Skeletal muscle satellite cell (primary cell): ENCODE measurements around the gene GAPVD1.

ENCODE experiments used
- H3K27me3 ChIP-seq: 2 replicates; pipeline ENCODE4 v1.7.0; 2013; ENCODE audit warnings: low read length; ENCODE audit not compliant: control insufficient read depth, insufficient read depth
- H3K36me3 ChIP-seq: 2 replicates; pipeline ENCODE4 v1.7.0; 2013; ENCODE audit warnings: mild to moderate bottlenecking, control low read depth, low read length; ENCODE audit not compliant: insufficient read depth
- H3K4me1 ChIP-seq: 2 replicates; pipeline ENCODE4 v1.7.0; 2013; ENCODE audit warnings: low read length; ENCODE audit not compliant: control insufficient read depth, insufficient read depth
- H3K4me2 ChIP-seq: 2 replicates; pipeline ENCODE4 v1.7.0; 2013; ENCODE audit warnings: mild to moderate bottlenecking, low read length
- H3K4me3 ChIP-seq: 2 replicates; pipeline ENCODE4 v1.7.0; 2013; ENCODE audit warnings: low read length
- H3K9ac ChIP-seq: 2 replicates; pipeline ENCODE4 v1.7.0; 2013; ENCODE audit warnings: mild to moderate bottlenecking, low read depth, low read length, moderate library complexity
- H3K9me3 ChIP-seq: replicated peaks from 2 replicates; pipeline ENCODE4 v1.7.0; 2013; ENCODE audit warnings: mild to moderate bottlenecking, control low read depth, low read length

The GAPVD1 gene

GRCh38 chr9:125355601-125356000 is 94.0 kb downstream of the GAPVD1 start:
- Histone ChIP-seq H3K9ac (no peak overlapping the region), H3K4me1 (no peaks in the 10 kb centered on the region), H3K4me3 (no peak overlapping the region), H3K27me3 (no peaks in the 10 kb centered on the region), H3K36me3 (peaks cover 68% of the 10 kb centered on the region), H3K4me2 (no peak overlapping the region), H3K9me3 (no peaks in the 10 kb centered on the region)

DNA sequence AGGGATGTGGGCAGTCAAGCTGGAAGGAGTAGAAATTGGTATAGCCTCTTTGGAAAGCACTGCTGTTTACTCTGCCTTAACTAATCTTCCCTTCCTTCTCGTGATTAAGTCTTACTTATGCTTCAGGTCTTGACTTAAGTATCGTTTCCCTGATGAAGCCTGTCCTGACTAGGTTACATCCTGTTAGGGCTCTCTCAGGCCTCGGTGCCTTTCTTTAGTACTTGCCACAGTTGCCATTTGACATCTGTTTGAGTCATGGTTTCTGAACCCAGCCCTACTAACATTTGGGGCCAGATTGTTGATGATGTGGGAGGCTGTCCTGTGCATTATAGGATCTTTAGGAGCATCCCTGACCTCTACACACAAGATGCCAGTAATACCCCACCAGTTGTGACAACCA is 94.4 kb downstream of the GAPVD1 start:
- no peak overlapping the region for H3K4me3 ChIP-seq
- H3K4me1 ChIP-seq = no peaks in the 10 kb centered on the region
- H3K9me3 ChIP-seq = no peaks in the 10 kb centered on the region
- H3K4me2 ChIP-seq = no peak overlapping the region
- no peak overlapping the region for H3K9ac ChIP-seq
- no peaks in the 10 kb centered on the region for H3K27me3 ChIP-seq
- peaks cover 68% of the 10 kb centered on the region for H3K36me3 ChIP-seq

- Histone ChIP-seq H3K4me1 (no peaks in the 10 kb centered on the region), H3K27me3 (no peaks in the 10 kb centered on the region), H3K36me3 (peaks cover 71% of the 10 kb centered on the region), H3K9ac (no peak overlapping the region), H3K9me3 (no peaks in the 10 kb centered on the region), H3K4me3 (no peak overlapping the region), H3K4me2 (no peak overlapping the region)
Measured at GRCh38 chr9:125359011-125359410, 97.4 kb downstream of the GAPVD1 start.

DNA sequence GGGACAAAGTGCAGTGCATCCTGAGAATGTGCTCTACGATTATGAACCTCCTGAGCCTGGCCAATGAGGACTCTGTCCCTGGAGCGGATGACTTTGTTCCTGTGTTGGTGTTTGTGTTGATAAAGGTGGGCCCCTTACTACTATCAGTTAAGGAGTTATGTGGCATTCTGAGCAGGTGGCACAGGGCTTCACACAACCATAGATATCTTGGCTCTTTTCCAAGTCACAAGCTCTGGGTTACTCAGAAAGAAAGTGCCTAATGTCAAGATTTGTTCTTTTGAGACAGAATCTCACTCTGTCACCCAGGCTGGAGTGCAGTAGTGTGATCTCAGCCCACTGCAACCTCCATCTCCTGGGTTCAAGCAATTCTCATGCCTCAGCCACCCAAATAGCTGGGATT is 99.0 kb downstream of the GAPVD1 start:
- H3K4me2 ChIP-seq = no peak overlapping the region

GRCh38 chr9:125361837-125362531 is 100.4 kb downstream of the GAPVD1 start:
- no peak overlapping the region for H3K4me3 ChIP-seq

More for the DNA sequence above, 99.0 kb downstream of the GAPVD1 start:
- Histone ChIP-seq H3K9me3 (no peaks in the 10 kb centered on the region), H3K36me3 (peaks cover 68% of the 10 kb centered on the region), H3K4me3 (no peak overlapping the region), H3K27me3 (no peaks in the 10 kb centered on the region), H3K4me1 (no peaks in the 10 kb centered on the region), H3K9ac (no peak overlapping the region)

DNA sequence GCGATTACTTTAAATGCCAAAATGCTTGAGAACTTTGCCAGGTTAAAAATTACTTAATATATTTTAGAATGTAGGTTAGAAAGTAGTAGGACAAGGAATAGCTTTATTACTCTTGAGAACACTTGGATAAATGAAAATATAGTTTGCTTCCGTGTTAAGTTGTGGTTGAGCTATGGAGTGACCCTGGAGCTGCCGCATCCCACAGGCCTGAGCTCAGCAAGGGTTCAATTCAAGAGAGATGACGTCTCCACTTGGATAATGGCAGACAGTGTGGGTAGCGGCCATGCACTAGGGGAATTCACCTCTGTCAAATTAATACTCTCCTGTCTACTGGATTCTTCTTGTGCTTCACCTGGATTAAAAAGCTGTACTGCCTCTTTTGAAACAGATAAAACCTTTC is 105.0 kb downstream of the GAPVD1 start:
- H3K27me3 ChIP-seq = no peaks in the 10 kb centered on the region
- H3K4me3 ChIP-seq = no peak overlapping the region
- H3K36me3 ChIP-seq = peaks cover 31% of the 10 kb centered on the region
- H3K9me3 ChIP-seq = no peaks in the 10 kb centered on the region
- no peak overlapping the region for H3K4me2 ChIP-seq
- H3K9ac ChIP-seq = no peak overlapping the region
- no peaks in the 10 kb centered on the region for H3K4me1 ChIP-seq

More at GRCh38 chr9:125361837-125362531, 100.4 kb downstream of the GAPVD1 start:
- no peaks in the 10 kb centered on the region for H3K27me3 ChIP-seq
- peaks cover 61% of the 10 kb centered on the region for H3K36me3 ChIP-seq
- H3K9ac ChIP-seq = no peak overlapping the region
- H3K9me3 ChIP-seq = no peaks in the 10 kb centered on the region
- no peaks in the 10 kb centered on the region for H3K4me1 ChIP-seq
- H3K4me2 ChIP-seq = no peak overlapping the region

- H3K9ac ChIP-seq = no peak overlapping the region
- H3K4me2 ChIP-seq = no peak overlapping the region
- peaks cover 7% of the 10 kb centered on the region for H3K36me3 ChIP-seq
- H3K4me3 ChIP-seq = no peak overlapping the region
- H3K27me3 ChIP-seq = no peaks in the 10 kb centered on the region
- peaks cover 5% of the 10 kb centered on the region for H3K4me1 ChIP-seq
- no peaks in the 10 kb centered on the region for H3K9me3 ChIP-seq
Measured at GRCh38 chr9:125370786-125371185, 109.2 kb downstream of the GAPVD1 start.

DNA sequence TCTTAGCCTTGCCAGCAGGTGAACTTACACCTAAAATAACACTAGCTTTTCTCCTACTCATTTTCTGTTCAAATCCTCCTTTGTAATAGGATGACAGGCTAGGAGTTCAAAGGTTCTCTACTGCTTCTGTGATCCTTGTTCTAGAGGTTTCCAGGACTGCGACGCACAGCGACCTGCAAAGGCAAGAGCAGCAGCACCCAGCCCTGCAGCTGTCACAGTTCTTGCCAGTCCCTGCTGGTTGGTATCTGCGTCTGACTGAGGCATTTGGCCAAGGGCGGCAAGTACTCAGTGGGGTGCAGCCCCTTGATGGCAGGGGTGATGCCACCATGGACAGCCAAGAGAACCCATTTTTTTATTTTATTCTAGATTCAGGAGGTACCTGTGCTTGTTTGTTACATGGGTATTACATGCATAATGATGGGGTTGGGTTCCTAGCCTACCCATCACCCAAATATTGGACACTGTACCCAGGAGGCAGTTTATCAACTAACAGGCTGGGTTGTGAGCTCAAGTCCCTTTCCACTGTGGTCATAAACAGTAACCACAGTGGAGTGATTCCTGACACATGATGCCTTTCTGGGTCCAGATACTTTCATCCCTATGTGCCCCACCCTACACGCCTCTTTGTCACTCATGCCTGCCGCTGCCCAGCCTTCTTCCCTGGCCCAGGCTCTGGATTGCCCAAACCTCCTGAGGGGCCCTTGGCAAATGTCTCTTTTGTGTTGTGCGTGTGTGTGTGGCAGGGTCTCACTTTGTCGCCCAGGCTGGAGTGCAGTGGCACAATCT is 111.0 kb downstream of the GAPVD1 start:
- peaks cover 14% of the 10 kb centered on the region for H3K27me3 ChIP-seq
- no peak overlapping the region for H3K9ac ChIP-seq
- H3K4me3 ChIP-seq = no peak overlapping the region
- H3K4me1 ChIP-seq = peaks cover 5% of the 10 kb centered on the region
- no peak overlapping the region for H3K4me2 ChIP-seq
- H3K9me3 ChIP-seq = no peaks in the 10 kb centered on the region
- peaks cover 3% of the 10 kb centered on the region for H3K36me3 ChIP-seq

- peaks cover under 1% of the 10 kb centered on the region for H3K36me3 ChIP-seq
- H3K27me3 ChIP-seq = peaks cover 21% of the 10 kb centered on the region
- H3K4me3 ChIP-seq = peak overlapping the region; percentile 62
- H3K4me1 ChIP-seq = peaks cover 5% of the 10 kb centered on the region
- H3K9ac ChIP-seq = peak overlapping the region; percentile 44
- H3K9me3 ChIP-seq = no peaks in the 10 kb centered on the region
- peak overlapping the region; percentile 84 for H3K4me2 ChIP-seq
Measured at GRCh38 chr9:125374443-125375309, 113.0 kb downstream of the GAPVD1 start.

DNA sequence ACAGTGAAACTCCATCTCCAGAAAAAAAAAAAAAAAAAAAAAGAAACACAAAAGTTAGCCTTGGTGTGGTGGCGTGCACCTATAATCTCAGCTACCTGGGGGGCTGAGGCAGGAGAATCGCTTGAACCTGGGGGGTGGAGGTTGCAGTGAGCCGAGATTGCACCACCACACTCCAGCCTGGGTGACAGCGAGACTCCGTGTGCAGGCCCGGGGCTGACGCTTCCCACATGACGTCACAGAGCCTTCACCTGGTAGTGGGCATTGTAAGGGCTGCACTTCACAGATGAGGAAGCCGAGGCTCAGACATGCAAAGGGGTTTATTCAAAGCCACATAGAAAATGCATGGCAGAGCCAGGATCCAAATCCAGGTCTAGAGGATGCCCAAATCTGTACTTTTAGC is 114.2 kb downstream of the GAPVD1 start:
- no peaks in the 10 kb centered on the region for H3K9me3 ChIP-seq

More for the DNA sequence above, 114.2 kb downstream of the GAPVD1 start:
- Histone ChIP-seq H3K36me3 (no peaks in the 10 kb centered on the region), H3K4me1 (peaks cover 5% of the 10 kb centered on the region), H3K9ac (no peak overlapping the region), H3K27me3 (peaks cover 22% of the 10 kb centered on the region), H3K4me2 (no peak overlapping the region), H3K4me3 (no peak overlapping the region)
